ENCODE results near the gene PCGF1.
A peak's percentile ranks its signal among the peaks of the same experiment; 100 is the strongest.

The PCGF1 gene

GRCh38 chr2:74536166-74536950 is 28.9 kb upstream of the PCGF1 start:
- DNase-seq (ENCODE audit: low read depth) = no peak

DNA sequence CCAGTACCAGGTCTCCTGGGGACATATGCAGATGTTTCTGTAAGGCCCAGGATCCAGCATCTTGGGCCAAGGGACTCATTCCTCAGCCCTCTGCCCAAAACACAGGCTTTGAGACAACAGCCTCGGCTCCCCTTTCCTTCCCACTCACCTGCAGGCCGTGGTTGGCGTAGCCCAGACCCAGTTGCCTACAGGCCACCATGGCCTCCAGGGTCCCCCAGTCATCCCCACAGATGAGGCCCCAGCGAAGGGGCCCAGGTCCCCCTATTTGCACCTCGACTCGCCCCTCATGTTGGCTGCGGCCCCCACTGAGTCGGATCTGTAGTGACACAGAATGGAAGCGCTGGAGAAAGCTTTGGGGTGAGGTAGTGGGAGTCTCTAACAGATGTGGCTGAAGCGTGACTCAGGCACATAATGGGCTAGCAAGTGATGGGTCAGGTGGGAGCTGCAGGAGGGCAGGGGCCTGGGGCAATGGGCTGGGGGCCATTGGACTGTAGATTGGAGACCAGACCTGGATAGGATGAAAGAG is 28.0 kb upstream of the PCGF1 start:
- no peak for DNase-seq (ENCODE audit: low read depth)

- no peak for DNase-seq (ENCODE audit: low read depth)
These were observed 26.9 kb upstream of the PCGF1 start for GRCh38 chr2:74534411-74534810.

DNA sequence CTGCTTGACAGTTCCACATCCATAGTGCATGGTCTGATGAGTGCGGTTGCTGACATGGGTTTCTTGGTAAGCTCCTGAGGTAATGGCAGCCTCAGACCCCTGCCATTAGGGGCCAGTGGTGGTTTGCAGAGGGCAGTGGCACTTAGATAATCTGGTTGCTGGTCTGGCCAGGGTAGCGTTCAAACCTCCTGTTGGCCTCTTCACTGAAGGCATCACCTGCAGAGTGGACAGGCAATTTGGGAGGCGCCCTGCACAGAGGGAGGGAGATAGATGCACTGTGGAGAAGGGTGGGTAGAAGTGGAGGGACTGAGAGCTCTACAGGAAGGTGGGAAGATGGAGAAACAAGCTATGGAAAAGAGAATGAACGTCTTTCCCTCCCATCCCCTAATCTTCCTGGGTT is 26.0 kb upstream of the PCGF1 start:
- no peak for DNase-seq (ENCODE audit: low read depth)

DNA sequence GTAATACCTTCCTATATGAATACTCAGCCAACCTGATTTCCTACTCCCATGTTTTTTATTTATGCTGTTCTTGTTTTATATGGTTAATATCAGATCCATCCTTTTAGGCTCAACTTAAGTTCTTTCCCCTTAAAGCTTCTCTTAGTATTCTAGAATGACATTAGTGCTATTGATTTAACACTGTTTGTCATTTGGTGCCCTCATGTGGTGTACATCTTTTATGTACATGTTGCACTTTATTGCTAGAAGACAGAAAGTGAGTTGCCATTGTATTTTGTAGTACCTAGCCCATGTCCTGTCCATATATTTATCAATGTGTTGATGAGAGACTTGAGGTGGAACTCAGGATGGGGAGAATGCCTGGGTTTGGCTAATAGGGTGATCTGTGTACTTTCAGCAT is 24.7 kb upstream of the PCGF1 start:
- DNase-seq (ENCODE audit: low read depth) = peak; percentile 42

GRCh38 chr2:74531666-74532065 is 24.2 kb upstream of the PCGF1 start:
- DNase-seq (ENCODE audit: low read depth) = no peak

- DNase-seq (ENCODE audit: low read depth) = peak; percentile 63
These were observed 23.0 kb upstream of the PCGF1 start for GRCh38 chr2:74530239-74531187.

DNA sequence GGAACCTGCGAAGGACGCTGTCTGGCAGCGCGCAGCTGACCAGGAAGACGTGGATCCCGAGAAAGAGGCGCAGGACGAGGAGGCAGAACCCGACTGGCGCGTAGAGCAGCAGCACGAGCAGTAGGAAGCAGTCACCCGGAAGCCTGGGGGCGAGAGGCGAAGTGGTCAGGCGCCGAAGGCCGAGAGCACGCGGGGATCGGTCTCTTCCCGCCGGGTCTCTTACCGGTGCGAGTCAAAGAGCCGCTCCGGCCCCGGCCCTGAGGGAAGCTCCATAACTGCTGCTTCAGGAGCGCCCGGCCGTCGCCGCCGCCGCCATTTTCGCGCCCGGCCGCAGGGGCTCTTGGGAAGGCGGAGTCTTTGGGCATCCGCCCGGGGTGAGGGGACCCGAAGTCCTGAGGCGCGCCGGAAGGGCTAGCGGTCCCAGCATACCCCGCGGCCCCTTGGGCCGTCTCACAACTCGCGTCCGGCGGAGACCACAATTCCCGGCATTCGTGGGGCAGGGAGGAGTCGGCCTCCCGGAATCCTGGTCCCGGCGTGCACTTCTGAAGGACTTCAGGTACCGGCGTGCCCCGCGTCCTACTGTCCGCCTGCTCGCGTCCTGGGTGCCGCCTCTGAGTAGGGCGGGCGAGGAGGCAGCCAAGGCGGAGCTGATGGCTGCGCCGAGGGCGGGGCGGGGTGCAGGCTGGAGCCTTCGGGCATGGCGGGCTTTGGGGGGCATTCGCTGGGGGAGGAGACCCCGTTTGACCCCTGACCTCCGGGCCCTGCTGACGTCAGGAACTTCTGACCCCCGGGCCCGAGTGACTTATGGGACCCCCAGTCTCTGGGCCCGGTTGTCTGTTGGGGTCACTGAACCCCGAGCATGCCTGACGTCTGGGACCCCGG is 22.1 kb upstream of the PCGF1 start, which contains the start of the genes AUP1 and HTRA2:
Gene AUP1 (minus strand): TSS at position 350 of the 882 bp plus-strand sequence. CDS start 77 bp downstream, at position 273.
Gene HTRA2 (plus strand): TSS at position 577 of the 882 bp plus-strand sequence. CDS start 74 bp downstream, at position 651.
- DNase-seq (ENCODE audit: low read depth) = peak; percentile 100

DNA sequence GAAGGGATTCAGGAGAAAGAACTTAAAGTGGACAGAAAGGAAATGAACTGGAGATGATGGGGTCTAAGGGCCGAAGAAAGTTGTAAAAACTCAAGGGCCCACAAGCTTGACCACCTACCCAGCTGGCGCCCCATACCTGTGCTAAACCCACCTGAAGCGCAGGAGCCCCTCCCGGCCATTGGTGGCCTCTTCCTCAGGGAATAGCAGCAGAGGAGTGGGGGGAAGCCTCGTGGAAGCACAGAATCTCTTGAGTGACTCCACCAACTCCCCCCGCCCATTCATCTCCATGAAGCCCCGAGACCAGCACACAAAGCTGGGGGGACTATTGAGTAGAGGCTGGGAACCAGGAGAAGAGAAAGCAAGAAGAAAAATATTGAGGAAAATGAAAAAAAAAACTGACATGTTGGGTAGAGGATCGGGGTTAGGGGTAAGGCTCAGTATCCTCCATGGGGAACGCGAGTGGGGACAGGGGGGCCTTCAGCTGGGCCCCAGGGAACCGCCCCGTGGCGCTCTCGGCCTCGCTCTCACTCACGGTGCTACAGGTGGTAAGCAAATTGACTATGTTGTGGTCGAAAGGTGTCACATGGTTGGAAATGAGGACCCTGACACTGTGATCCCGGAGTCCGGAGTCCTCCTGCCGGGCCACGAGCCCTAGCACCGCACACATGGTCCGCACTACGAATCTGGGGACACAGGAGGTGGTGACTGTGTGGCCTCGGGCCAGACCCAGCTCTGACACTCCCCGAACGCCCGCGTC is 21.3 kb upstream of the PCGF1 start:
- DNase-seq (ENCODE audit: low read depth) = no peak

DNA sequence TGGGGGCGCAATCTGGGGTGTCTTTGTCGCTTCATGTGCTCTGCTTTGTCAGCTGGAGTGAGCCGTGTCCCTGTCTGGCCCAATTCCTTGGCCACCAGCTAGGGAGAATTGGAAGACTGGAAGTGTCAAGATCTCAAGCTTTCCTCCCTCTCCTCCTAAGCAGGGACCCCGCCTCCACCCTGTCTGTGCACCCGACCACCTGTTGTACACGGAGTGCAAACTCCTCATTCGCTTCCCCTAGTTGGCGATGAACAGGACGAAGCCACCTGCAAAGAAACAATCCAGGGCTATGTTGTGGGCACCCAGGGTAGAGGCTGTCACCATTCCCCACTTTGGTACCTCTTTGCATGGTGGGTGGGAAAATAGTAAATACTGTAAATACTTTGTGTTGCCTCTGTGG is 20.2 kb upstream of the PCGF1 start:
- DNase-seq (ENCODE audit: low read depth) = no peak

DNA sequence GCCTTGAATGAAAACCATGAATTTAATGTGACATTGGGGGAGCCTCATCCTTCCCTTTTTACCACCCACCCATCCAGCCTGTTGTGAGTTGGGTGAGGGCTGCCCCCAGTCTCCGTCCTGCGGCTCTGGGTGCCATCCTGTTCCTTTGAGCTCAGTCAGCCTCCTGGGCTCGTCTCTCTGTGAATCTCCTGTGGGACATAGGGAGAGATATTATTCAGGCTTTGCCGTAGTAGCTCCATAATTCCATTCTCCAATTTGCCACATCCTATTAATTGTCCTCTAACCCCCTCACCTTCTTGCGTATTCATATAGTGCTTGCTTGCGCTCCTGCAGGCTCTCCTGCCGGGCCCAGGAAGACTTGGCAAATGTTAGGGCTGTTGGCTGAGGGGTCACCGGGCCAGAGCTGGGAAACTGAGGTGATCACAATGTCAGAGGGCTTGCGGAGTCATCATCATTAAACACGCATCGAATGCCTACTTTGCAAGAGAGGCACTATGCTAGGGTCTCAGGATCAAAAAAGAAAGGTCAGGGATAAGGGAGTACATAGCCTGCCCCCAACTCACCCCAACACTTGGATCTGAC is 19.2 kb upstream of the PCGF1 start:
- DNase-seq (ENCODE audit: low read depth) = no peak

DNA sequence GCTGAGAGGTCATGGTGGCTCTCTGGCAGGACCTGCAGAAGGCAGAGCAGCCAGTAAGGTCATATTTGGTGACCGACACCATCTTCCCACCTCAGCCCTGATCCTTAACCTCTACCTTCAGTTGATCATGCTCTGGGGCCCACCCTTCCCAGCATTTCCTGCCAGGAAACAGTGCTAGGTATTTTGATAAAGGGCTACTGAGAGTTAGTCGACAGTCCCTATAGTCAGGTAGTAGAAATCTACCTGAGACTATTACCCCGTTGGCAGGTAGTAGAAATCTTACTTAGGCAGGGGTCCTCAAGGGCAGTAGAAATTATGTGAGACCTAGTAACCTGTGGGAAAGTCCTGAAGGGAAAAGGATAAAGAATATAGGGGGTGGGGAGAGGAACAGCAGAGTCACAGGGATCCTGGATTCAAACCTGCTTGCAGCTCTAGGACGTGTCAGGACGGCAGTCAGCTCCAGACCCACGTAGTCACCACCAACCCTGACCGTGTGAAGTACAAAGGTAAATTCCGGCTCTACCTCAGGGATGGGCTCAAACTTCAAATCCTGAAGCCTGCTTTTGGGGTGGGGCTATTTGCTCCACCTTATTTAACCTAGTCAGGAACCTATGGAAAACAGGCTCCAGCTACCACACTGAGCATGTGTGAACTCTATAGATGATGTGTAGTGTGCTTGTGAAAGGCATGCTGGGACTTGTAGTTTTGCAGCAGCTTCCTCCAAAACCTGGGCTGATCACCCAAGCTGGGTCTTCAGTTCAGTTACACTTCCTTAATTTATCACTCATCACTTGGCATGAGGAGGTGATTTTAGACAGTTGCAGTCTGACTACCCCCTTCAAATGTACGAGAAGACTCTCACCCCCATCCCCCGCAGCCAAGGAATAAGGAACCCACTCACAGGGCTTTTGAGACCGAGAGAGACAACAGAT is 18.5 kb upstream of the PCGF1 start, which contains the start of gene DQX1:
Gene DQX1 (minus strand): TSS at position 515 of the 932 bp plus-strand sequence. CDS start 502 bp downstream, at position 13.
- DNase-seq (ENCODE audit: low read depth) = peak; percentile 33

- no peak for DNase-seq (ENCODE audit: low read depth)
These were observed 17.6 kb upstream of the PCGF1 start for GRCh38 chr2:74524955-74525716.

DNA sequence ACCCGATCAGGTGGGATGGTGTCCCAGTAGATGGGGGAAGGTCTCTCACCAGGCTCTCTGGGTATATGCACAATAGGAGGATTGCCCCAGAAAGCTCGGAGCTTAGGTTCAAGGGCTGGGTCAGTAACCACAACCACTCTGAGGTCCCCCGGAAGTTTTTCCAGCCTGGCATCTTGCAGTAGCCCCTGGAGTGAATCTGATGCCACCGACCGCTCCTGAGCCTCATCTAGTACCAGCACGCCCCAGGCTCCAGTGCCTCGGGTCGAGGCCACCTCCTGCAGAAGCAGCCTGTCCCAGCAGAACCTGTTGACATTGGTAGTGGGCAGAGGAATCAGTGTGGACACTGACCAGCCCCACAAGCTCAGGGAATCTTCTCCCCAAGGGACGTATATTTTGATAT is 16.5 kb upstream of the PCGF1 start:
- DNase-seq (ENCODE audit: low read depth) = no peak

- DNase-seq (ENCODE audit: low read depth) = no peak
These were observed 15.0 kb upstream of the PCGF1 start for GRCh38 chr2:74522516-74522915.

DNA sequence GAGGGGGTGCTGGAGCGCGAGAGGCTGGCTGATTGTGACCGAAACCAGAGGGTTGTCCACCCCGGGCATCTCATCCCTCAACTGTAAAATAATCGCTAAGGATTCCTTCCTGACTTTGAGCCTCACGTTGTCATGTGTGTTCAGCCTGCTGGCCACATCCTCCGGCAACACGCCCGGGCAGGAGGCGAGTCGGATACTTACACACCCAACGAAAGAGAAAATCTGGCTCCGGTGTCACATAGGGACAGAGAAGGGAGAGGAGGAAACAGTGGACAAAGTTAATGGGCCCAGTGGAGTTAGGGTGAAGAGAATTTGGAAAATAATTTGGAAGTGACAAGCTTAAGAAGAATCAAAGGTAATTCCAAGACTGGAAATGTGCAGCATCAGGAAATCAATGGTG is 9.2 kb upstream of the PCGF1 start:
- no peak for DNase-seq (ENCODE audit: low read depth)

DNA sequence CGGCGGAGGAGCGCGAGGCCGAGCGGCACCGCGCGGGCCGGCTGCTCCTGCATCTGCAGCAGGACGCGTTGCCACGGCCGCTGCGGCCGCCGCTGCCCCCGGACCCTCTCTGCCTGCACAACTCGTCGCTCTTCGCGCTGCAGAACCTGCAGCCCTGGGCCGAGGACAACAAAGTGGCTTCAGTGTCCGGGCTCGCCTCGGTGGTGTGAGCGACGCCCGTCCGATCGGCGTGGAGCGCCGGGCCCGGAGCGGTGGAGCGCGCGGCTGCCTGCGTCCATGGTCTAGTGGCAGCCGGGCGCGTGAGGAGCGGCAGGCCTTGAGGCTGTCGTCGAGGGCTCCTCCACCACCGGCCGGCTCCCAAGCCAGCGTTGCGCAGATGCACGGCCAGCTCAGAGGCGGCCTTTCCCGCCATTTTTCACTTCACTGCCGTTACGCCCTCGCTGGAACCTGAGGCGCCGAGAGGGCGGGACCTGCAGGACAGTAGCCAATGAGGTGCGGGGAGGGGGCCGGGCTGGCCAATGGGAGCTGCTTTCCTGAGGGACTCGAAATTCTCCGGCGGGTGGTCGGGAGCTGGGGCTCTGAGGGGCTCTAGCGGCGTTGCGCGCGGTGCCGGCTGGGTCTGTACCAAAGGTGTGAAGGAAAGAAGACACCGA is 8.6 kb upstream of the PCGF1 start:
- DNase-seq (ENCODE audit: low read depth) = peak; percentile 46
